Breast epithelium (tissue), 3 donors: ENCODE measurements around the gene DKK3.

ENCODE experiments used
- POLR2A ChIP-seq: fragments of 450-650 bp; IDR thresholded peaks from one replicate; pipeline ENCODE4 v1.6.1; 2016; ENCODE audit warnings: antibody characterized with exemption, mild to moderate bottlenecking, moderate library complexity
- TF ChIP-seq, protein P1 (sequence below), 3 donors: fragments of 450-650 bp; IDR thresholded peaks; one replicate each; pipeline ENCODE4 v1.5.1; 2016 to 2017; ENCODE audit warnings: antibody characterized with exemption in 3 of 3, mild to moderate bottlenecking in 3 of 3, moderate library complexity in 3 of 3

DNA sequence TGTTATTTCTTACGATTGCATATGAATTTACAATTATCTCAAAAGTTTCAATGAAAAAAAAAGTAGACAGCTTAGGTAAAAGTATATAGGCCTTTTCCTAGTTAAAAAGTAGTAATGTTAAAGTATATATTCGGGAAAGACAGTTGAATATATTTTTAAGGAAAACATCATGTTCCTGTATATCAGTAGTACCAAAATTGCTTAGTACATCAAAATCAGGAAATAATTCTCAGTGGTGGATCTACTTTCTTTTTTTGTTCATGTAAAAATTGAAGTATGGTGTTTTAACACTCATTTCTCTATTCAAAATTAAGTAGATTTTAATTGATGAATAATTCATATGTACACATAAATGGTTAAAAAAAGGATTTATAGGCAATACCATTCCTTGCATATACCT is 92.8 kb downstream of the DKK3 start:
- TF ChIP-seq, protein P1, sequence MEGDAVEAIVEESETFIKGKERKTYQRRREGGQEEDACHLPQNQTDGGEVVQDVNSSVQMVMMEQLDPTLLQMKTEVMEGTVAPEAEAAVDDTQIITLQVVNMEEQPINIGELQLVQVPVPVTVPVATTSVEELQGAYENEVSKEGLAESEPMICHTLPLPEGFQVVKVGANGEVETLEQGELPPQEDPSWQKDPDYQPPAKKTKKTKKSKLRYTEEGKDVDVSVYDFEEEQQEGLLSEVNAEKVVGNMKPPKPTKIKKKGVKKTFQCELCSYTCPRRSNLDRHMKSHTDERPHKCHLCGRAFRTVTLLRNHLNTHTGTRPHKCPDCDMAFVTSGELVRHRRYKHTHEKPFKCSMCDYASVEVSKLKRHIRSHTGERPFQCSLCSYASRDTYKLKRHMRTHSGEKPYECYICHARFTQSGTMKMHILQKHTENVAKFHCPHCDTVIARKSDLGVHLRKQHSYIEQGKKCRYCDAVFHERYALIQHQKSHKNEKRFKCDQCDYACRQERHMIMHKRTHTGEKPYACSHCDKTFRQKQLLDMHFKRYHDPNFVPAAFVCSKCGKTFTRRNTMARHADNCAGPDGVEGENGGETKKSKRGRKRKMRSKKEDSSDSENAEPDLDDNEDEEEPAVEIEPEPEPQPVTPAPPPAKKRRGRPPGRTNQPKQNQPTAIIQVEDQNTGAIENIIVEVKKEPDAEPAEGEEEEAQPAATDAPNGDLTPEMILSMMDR (IDR thresholded peaks at IDR 0.05) = no peak
- no peak for TF ChIP-seq POLR2A
